ENCODE results near the gene ELOA2.

- TF ChIP-seq CTCF (IDR thresholded peaks at IDR 0.05 in 2 of 3, conservative IDR thresholded peaks at IDR 0.05 in 1 of 3; ENCODE audit: borderline replicate concordance in 1 of 3, insufficient read depth in 1 of 3, low read depth in 2 of 3, low read length in 2 of 3) (no peak), EZH2phosphoT487 (IDR thresholded peaks at IDR 0.05; ENCODE audit: borderline replicate concordance) (no peak), POLR2A (IDR thresholded peaks at IDR 0.05; ENCODE audit: borderline replicate concordance, extremely low read depth, insufficient read depth, insufficient read length) (no peak), POLR2AphosphoS5 (IDR thresholded peaks at IDR 0.05; ENCODE audit: low read depth, low read length) (no peak), EZH2 (IDR thresholded peaks at IDR 0.05) (no peak), ZFX (IDR thresholded peaks at IDR 0.05) (no peak), MAX (IDR thresholded peaks at IDR 0.05) (no peak)
Measured at GRCh38 chr18:47054369-47054768, 18.9 kb upstream of the ELOA2 start.
